Left lung (tissue), 10 donors: ENCODE data around the gene C18orf32. TPM values are rescaled to one million over a fixed set of nuclear protein-coding genes. Genes with fewer than 3 reads are reported as not detected.

Experiments
- ATAC-seq: fragments of 200-7000 bp; cut with Tn5 transposase; one replicate; pipeline ENCODE4 v1.9.1; 2020; ENCODE audit warnings: moderate library complexity
- DNase-seq, 4 donors: peaks; one replicate each; pipeline ENCODE4 v3.0.0-alpha.2; 2013 to 2020
- H3K27ac ChIP-seq, 2 donors: fragments of 200-600 bp; sonication (generic) in 1 of 2; one replicate each; pipeline versions ENCODE4 v1.5.0 to v1.8.0; 2020 to 2021
- H3K27me3 ChIP-seq, 2 donors: fragments of 200-600 bp; sonication (generic) in 1 of 2; one replicate each; pipeline versions ENCODE4 v1.5.0 to v1.8.0; 2020 to 2021
- H3K36me3 ChIP-seq, 2 donors: fragments of 200-600 bp; sonication (generic) in 1 of 2; one replicate each; pipeline versions ENCODE4 v1.5.0 to v1.8.0; 2020 to 2021
- H3K4me1 ChIP-seq, 2 donors: fragments of 200-600 bp; one replicate each; pipeline ENCODE4 v1.8.0; 2021
- H3K4me3 ChIP-seq, 2 donors: fragments of 200-600 bp; sonication (generic) in 1 of 2; one replicate each; pipeline versions ENCODE4 v1.5.0 to v1.8.0; 2020 to 2021; ENCODE audit warnings: mild to moderate bottlenecking in 1 of 2
- H3K9me3 ChIP-seq, 2 donors: fragments of 200-600 bp; sonication (generic) in 1 of 2; one replicate each; pipeline versions ENCODE4 v1.5.0 to v1.8.0; 2020 to 2021
- CTCF ChIP-seq, 2 donors: fragments of 200-600 bp; sonication (generic) in 1 of 2; IDR thresholded peaks; one replicate each; pipeline versions ENCODE4 v1.5.0 to v1.8.0; 2021; ENCODE audit warnings: antibody characterized with exemption in 2 of 2
- intact Hi-C, 2 donors: fragments of 100-400 bp; cut with DNase I; formaldehyde crosslinking; loops; one replicate each; pipeline versions ENCODE4 v1.11.2 to v1.14.2; 2022
- polyA plus RNA-seq, 6 donors: library from polyadenylated mRNA; unstranded; fragments of 120-200 nt; gene quantifications; one replicate each; pipeline ENCODE4 v1.2.1, GENCODE V29; 2013; ENCODE audit not compliant: insufficient read length in 6 of 6
- total RNA-seq, 2 donors: library from RNA; stranded (reverse); fragmentation: NEBNext Ultra II Directional; extraction: Animal tissue kit (Norgen Biotek cat#: 25700); gene quantifications; one replicate each; pipeline ENCODE4 v1.2.1, GENCODE V29; 2021
- donor health status: DM: no; HTN: yes; CAD: no.
- donor health status: DM: no; HTN: no; CAD: no.

C18orf32 gene
- total and polyA plus RNA-seq, 8 donors, result 22.3 to 78.6 (median 25.6) TPM

- H3K4me1 ChIP-seq, result peaks cover 21 to 59% of the 10 kb centered on the region in 2 donors
- H3K36me3 ChIP-seq, result peaks cover 7 to 63% of the 10 kb centered on the region in 2 donors
- no peak for ATAC-seq
- no peaks in the 10 kb centered on the region for H3K27me3 ChIP-seq
- no peak for DNase-seq
- H3K4me3 ChIP-seq, result peak overlapping the region; percentile 56 to 60
- no peak for TF ChIP-seq CTCF (IDR thresholded peaks at IDR 0.05)
- intact Hi-C loops, result no loop called here
- peak overlapping the region; percentile 95 to 97 for H3K27ac ChIP-seq
- H3K9me3 ChIP-seq, result no peaks in the 10 kb centered on the region
Observed at GRCh38 chr18:49486134-49486533, 900 bp downstream of the C18orf32 start.

- intact Hi-C loops, result no loop called here
- Histone ChIP-seq H3K27me3 (no peaks in the 10 kb centered on the region), H3K4me1 (peaks cover 9 to 31% of the 10 kb centered on the region in 2 donors), H3K9me3 (no peaks in the 10 kb centered on the region), H3K4me3 (no peak overlapping the region), H3K27ac (no peak overlapping the region), H3K36me3 (peaks cover 0 to 54% of the 10 kb centered on the region in 2 donors)
- DNase-seq, result no peak
- no peak for ATAC-seq
- TF ChIP-seq CTCF (IDR thresholded peaks at IDR 0.05), result no peak
Observed at GRCh38 chr18:49483198-49483597, 3.8 kb downstream of the C18orf32 start.

GRCh38 chr18:49481907-49482306 lies 5.1 kb downstream of the C18orf32 start:
- DNase-seq, result no peak
- no peaks in the 10 kb centered on the region for H3K9me3 ChIP-seq
- H3K4me3 ChIP-seq, result no peak overlapping the region
- H3K27me3 ChIP-seq, result no peaks in the 10 kb centered on the region
- H3K4me1 ChIP-seq, result peaks cover 7 to 30% of the 10 kb centered on the region in 2 donors
- no peak for ATAC-seq
- intact Hi-C loops, result no loop called here
- peaks cover 0 to 47% of the 10 kb centered on the region in 2 donors for H3K36me3 ChIP-seq
- TF ChIP-seq CTCF (IDR thresholded peaks at IDR 0.05), result no peak
- no peak overlapping the region for H3K27ac ChIP-seq

- no peak for TF ChIP-seq CTCF (IDR thresholded peaks at IDR 0.05)
- Histone ChIP-seq H3K9me3 (no peaks in the 10 kb centered on the region), H3K27me3 (no peaks in the 10 kb centered on the region), H3K4me1 (peaks cover 8 to 35% of the 10 kb centered on the region in 2 donors), H3K36me3 (peaks cover 0 to 47% of the 10 kb centered on the region in 2 donors), H3K4me3 (no peak overlapping the region), H3K27ac (no peak overlapping the region)
- no peak for ATAC-seq
- intact Hi-C loops, result no loop called here
- DNase-seq, result no peak
Observed at GRCh38 chr18:49481317-49481716, 5.7 kb downstream of the C18orf32 start.

- ATAC-seq, result no peak
Observed at GRCh38 chr18:49479381-49480137, 7.5 kb downstream of the C18orf32 start.

More at GRCh38 chr18:49479381-49480137, 7.5 kb downstream of the C18orf32 start:
- intact Hi-C loops, result no loop called here
- Histone ChIP-seq H3K9me3 (no peaks in the 10 kb centered on the region), H3K27ac (no peak overlapping the region), H3K4me3 (no peak overlapping the region), H3K27me3 (no peaks in the 10 kb centered on the region), H3K36me3 (peaks cover 0 to 47% of the 10 kb centered on the region in 2 donors), H3K4me1 (peaks cover 5 to 24% of the 10 kb centered on the region in 2 donors)
- DNase-seq, result no peak
- no peak for TF ChIP-seq CTCF (IDR thresholded peaks at IDR 0.05)
